Germinal center (tissue), 1 donor: ENCODE data around the gene MAT2A.
A peak's percentile ranks its signal among the peaks of the same experiment; 100 is the strongest.
"Not testable (repeated sequence)": the region's sequence is repeated elsewhere in the genome, so short reads cannot be mapped to it uniquely, and the experiment has no call there.

Experiments used
- DNase-seq: peaks from one replicate; pipeline ENCODE4 v3.0.0; 2012; ENCODE audit warnings: mixed read lengths, low spot score

Gene MAT2A

DNA sequence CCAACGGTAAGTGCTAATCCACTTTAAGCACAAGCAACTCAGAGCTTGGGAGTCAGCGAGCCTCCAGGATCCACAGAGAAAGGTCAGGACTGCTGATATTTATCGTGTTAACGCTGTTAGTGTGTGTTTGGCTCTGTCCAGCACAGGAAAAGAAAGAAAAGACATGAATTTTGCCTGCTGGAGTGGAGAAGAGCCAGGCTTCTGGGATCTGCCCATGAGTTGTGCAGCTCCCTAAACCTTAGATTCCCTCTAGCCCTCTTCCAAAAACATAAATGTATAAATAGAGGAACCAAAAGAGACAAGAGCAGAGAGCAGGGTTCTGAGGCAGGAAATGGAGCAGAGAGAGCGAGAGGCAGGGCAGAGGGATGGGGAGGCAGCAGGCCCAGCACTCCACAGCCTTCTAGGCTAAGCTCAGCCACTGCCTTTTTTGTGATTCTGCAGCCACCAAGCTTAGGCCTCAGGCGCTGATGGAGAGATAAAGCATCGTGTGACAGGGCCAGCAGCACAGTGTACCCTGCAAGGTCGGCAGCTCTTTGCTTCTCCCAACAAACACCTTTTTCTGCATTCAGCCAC is 14.5 kb upstream of the MAT2A start:
- DNase-seq: no peak

DNA sequence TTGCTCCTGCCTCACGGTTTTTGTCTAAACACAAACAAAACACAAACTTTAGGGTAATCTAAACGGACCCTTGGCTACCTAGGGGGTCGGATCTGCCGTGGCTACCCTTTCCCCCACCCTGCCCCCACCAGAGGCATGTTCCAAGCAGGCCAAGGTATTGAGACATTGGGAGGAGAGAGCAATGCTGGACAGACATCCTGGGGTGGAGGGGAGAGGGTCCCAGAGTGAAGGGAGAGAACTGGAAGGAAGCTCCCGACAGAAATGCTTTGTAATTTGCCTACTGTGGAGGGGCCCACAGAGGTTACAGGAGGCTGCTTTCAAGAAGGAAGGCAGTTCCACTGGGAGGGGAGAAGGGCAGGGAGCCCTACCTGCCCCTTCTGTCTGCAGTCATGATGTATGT is 13.9 kb upstream of the MAT2A start:
- no peak for DNase-seq

DNA sequence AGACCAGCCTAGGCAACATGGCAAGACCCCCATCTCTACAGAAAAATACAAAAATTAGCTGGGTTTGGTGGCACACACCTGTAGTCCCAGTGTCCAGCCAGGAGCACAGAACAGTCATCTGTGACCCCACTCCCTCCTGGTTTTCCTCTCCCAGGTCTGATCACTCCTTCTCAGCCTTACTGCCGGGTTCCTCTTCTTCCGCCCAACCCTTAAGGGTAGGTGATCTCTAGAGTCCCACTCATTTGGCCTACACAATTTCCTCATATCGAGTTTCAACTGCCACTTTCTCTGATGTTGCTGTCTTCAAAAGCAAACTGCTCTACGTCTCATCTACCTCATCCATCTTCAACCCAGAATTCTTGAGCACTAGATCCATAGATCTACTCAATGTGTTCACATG is 13.4 kb upstream of the MAT2A start:
- no peak for DNase-seq

DNA sequence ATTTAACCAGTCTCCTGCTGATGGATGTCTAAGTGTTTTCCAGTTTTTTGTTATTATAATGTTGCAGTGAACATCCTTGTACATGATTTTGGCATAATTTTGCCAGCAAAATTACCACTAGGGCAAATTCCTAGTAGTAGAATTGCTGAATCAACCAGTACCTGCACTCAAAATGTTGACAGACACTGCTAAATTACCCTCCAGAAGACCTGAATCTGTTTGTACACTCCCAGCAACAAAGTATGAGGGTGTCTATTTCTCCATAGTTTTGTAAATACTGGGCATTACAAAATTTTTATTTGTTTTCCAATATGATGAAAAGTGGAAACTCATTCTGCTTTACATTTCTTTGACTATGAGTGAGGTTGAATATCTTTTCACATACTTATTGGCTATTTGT is 11.2 kb upstream of the MAT2A start:
- DNase-seq: no peak

DNA sequence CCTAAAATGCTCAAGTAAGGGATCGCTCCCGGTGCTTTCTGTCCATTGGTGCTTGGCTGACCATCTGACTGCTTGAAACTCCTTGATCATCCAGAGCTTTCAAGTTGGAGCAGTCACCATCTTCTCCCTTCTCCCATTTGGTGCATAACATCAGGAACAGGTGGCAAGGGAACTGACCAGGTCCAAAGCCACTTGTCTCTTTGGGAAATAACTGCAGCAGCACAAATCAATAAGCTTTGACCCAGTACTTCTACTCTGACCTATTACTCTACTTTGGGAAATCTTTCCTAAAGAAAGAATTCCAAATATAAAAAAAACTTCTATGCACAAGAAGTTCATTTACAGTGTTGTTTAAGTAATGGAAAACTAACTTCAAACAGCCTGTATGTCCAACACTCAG is 10.6 kb upstream of the MAT2A start:
- DNase-seq: no peak

DNA sequence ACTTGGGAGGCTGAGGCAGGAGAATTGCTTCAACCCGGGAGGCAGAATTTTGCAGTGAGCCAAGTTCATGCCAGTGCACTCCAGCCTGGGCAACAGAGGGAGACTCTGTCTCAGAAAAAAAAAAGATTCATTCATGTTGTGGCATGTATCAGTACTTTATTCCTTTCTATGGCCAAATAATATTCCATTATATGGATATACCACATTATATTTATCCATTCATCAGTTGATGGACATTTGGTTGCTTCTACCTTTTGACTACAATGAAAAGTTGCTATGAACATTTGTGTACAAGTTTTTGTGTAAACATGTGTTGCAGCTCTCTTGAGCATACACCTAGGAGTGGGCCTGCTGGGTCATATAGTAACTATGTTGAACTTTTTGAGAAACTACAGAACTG is 9.2 kb upstream of the MAT2A start:
- DNase-seq: no peak

DNA sequence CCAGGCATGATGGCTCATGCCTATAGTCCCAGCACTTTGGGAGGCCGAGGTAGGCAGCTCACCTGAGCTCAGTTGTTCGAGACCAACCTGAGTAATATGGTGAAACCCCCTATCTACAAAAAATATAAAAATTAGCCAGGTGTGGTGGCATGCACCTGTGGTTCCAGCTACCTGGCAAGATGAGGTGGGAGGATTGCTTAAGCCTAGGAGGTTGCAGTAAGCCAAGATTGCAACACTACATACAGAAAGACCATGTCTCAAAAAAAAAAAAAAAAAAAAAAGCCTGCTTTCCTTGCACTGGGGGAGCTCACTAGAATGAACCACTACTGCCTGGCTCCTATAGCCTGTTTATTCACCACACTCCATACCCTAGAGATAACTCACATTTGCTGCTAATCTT is 7.4 kb upstream of the MAT2A start:
- DNase-seq: no peak

DNA sequence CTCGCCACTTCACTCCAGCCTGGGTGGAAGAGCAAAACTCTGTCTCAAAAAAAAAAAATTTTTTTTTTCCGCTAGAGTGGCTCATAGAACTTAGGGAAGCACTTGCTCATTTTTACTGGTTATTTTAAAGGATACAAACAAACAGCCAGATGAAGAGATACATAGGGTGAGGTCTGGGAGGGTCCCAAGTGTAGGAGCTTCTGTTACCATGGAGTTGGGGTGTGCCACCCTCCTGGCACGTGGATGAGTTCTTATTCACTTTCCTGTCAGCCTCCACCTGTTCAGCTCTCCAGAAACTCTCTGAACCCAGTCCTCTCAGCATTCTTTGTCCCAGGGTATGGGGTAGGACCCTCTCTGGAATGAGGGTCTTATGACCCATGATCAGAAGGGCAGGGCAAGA is 4.9 kb upstream of the MAT2A start:
- no peak for DNase-seq

DNA sequence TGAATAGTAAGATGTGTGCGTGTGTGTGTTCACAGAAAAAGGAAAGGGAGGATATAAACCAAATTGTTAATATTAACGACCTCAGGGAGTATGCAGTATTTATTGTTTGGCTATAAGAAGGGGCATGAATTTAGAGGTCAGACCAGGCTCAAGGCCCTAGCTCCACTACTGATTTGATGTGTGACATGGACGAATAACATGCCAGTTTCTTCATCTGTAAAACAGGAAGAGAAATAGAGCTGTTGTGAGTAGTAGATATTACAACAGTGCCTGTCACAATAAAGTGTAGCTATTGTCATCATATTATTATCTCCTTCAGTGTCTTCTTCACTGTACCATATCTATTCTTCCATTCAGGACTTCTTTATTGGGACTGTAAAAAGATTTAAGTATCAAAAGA is 4.1 kb upstream of the MAT2A start:
- DNase-seq: no peak

DNA sequence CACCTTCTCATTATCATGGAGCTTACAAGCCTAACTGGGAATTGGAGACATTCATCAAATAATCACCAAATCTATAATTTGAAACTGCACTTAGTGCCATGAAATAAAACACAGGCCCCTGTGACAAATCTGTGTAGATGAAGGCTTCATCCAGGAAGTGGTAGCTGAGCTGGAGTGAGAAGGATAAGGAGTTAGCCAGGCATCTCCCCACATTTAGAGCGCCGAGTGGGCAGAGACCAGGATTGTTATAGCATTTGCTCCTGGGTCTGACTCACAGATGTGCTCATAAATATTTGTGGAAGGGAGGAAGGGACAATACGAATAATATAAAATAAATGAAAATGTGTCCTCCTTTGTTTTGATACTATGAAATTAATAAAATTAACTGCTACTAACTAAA is 2.5 kb upstream of the MAT2A start:
- DNase-seq: no peak

DNA sequence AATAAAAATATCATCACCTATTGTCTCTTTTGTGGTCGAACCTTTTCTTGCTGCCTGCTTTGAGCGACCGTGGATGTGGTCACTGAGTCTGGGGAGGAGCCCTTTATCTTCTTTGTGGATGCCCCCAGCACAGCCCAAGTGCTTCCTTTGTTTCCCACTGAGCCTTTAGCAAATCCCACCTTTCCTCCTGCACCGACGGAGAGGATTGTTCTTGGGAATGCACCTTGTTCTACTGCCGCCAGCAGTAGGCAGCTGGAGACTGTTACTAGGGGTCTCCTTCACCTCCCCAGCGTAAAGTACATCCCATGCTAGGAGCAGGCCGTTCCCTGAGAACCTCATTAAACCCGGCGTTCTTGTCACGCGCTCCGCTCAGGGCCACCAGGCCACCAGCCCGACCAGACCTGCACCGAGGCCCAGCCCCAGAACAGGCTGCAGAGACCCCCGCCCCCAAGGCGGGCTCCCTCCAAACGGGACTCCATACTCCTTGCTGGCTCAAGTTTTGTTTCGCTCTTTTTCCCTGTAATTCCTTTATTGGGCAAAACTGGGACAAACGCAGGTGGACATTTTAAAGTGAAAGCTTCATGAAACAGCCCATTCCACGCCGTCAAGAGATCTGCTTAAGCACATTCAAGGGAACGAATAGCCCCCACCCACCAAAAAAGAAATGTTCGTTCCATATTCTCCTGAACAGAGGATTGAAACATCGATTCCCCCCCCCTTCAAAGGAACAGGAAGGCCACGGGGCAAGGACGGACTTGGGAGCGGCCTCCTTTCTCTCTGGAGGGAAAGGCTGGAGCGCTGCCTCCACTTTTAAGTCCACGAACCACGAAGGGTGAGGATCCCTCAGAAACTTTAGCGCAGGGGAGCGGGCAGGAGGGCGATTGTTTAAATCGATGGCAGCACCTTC is 1.1 kb upstream of the MAT2A start:
- peak; percentile 20 for DNase-seq

DNA sequence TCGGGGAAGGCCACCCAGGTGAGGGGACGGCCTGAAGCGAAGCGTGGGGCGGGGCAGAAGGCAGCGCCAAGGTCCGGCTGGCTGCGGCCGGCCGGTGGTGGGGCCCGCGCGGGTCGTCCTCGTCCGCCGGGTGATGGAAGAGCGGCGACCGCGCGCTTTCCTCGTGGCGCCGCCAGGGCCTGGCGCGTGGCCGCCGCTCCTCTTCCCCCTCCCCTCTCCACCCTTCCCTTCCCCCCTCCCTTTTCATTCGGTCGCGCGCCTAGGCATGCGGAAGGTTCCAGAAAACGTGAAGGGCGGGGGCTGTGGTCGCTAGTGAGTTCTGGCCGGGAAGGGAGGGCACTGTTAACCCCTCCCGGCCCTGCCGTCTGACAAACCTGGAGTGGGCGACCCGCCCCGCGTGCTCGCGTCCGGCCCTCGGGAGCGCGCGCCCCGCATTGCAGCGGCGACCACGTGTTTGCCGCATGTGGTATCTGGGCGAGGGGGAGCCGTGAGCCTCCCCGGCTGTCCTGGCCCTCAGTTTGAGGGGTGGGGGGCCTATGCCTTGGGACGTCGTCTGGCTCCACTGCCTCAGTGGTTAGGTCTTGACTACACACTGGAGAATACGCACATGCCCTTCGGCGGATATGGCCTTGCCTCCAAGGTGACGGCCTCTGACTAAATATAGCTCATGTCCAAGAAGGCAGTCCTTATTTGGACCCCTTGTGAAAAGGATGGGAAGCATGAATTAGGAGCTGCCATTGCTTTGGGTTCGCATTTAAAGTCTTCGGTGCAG is 579 bp downstream of the MAT2A start:
- DNase-seq: peak; percentile 55

DNA sequence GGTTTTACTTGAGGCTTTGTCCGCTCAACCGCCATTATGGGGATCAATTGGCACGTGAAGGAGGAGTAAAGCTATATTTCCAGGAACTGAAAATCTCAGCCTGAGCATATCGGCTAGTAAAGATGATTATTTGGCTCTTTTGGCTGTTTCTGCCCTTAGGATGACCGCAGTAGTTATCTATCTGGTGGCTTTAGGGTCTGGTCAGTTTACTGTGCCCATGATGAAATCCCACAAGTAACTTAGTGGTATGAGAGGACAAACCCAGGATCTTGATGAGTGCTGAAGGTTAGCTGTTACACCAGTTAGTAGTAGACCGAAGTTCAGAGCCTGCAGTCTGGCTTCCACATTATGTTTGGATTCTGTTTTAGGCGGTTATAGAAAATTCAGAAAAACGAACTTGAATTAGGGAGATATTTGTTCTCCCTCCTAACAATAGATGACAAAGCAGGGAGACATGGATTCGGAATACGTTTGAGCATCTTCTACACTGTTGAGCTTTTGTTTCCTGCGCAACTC is 1.2 kb downstream of the MAT2A start:
- DNase-seq: no peak

DNA sequence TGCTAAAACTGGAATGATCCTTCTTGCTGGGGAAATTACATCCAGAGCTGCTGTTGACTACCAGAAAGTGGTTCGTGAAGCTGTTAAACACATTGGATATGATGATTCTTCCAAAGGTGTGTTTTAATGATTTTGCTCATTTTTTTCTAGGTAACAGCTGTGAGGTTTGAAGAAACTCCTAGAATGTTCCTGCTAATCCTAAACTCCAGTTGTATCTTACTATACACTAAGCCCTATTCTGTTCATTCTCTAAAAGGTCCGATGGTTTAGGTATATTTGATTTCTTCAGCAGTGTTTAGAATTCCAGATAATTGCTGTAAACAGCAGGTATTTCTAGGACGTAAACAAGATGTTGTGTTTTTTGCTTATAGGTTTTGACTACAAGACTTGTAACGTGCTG is 2.3 kb downstream of the MAT2A start:
- no peak for DNase-seq

DNA sequence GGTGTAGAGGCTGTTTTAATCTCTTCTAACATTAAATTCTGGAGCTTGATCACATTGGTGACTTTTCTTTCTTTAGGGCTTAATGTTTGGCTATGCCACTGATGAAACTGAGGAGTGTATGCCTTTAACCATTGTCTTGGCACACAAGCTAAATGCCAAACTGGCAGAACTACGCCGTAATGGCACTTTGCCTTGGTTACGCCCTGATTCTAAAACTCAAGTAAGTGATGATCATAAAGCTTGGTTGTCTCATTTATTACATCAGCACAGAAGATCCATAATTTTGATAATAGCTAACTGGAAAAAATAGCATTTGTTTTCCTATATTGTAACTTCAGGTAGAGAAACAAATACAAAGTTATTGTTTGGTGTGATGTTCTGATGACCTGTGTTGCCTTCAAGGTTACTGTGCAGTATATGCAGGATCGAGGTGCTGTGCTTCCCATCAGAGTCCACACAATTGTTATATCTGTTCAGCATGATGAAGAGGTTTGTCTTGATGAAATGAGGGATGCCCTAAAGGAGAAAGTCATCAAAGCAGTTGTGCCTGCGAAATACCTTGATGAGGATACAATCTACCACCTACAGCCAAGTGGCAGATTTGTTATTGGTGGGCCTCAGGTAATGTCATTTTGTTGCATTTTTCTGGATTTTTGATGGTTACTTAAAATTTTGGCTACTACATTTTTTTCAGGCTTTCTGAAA is 2.9 kb downstream of the MAT2A start:
- DNase-seq: no peak

DNA sequence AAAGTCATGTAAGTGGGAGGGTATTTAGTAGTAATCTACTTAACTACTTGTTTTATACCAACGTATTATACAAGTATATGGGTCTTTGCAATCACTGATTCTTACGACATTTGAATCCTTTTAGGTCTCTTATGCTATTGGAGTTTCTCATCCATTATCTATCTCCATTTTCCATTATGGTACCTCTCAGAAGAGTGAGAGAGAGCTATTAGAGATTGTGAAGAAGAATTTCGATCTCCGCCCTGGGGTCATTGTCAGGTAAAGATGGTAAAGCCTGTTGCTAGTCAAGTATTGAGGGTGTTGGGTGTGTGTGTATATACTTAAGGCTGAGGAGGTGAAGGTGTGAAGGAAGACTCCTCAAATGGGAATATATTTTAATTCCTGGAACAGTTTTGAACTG is 3.8 kb downstream of the MAT2A start:
- DNase-seq: no peak

DNA sequence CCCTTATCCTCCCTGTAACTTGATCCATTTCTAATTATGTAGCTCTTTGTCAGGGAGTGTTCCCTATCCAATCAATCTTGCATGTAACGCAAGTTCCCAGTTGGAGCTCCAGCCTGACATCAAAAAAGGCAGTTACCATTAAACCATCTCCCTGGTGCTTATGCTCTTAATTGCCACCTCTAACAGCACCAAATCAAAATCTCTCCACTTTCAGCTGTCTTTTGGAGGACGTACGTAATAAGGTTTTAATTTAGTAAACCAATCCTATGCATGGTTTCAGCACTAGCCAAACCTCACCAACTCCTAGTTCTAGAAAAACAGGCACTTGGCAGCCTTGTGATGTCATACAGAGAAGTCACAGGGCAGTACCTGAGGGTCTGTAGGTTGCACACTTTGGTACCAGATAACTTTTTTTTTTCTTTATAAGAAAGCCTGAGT is 5.3 kb downstream of the MAT2A start:
- not testable (repeated sequence) for DNase-seq

DNA sequence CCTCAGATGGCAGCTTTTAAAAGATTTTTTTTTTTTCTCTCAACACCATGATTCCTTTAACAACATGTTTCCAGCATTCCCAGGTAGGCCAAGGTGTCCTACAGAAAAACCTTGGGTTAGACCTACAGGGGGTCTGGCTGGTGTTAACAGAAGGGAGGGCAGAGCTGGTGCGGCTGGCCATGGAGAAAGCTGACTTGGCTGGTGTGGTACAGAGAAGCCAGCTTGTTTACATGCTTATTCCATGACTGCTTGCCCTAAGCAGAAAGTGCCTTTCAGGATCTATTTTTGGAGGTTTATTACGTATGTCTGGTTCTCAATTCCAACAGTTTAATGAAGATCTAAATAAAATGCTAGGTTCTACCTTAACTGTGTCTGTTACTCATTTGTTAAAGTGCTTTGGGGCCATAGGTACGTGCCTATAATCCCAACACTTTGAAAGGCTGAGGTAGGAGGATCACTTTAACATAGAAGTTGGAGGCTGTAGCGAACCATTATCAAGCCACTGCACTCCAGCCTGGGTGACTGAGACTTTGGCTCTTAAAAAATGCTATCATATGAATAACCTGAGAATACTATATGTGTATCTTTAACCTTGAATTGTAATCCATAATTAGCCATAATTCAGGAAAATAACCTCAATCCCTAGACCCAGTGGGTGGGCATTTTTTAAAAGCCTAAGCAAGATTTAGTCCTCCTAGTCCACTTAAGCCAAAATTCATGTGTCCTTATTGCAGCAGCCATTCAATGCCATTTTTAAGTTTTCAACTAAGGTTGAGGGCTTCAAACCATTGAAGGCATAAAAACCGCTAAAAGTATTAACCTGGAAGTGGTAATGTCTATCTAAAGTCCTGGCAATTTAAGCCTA is 6.2 kb downstream of the MAT2A start:
- DNase-seq: not testable (repeated sequence)

DNA sequence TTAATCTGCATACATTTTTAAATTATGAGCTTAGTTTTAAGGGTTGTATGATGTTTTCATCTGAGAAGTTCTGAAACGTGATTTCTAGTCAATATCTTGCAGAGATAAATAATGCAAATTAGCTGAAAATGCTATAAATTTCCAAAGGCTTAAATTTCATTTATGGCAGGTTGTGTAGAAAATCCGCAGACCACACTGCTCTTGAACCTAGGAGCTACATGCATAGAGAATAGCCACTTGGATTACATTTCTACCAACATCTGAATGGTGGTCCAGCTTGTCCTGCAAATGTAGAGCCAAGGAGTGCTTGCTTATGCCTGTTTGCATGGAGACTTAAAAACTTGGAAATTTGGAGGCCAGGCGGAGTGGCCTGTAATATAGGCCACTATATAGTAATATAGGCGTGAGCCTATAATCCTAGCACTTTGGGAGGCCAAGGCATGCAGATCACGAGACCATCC is 6.8 kb downstream of the MAT2A start:
- no peak for DNase-seq

DNA sequence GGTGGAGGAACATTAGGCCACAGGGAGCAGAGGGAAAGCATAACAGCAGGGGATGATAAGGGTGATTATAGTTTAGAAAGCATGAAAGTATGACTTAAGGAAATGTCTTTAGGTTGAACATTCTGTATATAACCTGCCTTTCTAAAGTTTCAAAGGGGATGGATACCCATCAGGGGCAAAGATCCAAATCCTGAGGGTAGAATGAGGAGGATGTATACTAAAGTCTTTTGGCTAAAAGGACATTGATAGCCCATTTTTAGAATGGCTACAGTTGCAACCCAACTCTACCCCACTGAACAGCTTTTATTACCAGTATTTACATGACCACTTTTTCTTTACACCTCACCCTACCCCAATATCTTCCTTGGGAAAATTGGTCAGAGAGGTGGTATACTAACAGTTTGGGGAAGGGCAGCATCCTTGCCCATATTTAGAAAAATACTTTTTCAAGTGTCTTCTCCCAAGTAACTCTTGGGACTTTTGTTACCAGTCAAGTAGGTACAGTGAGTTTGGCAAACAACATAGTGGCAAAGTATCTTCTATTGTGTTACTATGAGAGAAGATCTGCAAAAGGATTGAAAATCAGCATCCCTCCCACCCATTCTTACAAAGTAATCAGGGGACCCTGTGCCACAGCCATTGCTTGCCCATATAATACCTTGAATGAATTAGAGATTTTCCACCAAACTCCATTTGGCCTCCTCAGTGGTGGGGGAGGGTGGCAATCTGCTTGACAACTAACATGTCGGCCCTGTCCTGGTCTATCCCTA is 8.3 kb downstream of the MAT2A start:
- no peak for DNase-seq
